CD4-positive, alpha-beta T cell (primary cell): Measurements from ENCODE around the gene USP16. TPM values are rescaled to one million over a fixed set of nuclear protein-coding genes. Genes with fewer than 3 reads are reported as not detected.
"Not testable (repeated sequence)": the region's sequence is repeated elsewhere in the genome, so short reads cannot be mapped to it uniquely, and the experiment has no call there.

Source experiments
- ATAC-seq: fragments of 200-7000 bp; cut with Tn5 transposase; one replicate; pipeline ENCODE4 v1.10.0; 2022; ENCODE audit warnings: mild to moderate bottlenecking; ENCODE audit not compliant: poor library complexity
- CTCF ChIA-PET: fragments of 350-600 bp; sonication (Branson Sonifier 250); formaldehyde crosslinking; loops from one replicate; lab custom pipeline; 2021; ENCODE audit warnings: antibody characterized with exemption, inconsistent platforms; lab: Charles Lee
- POLR2A ChIA-PET: fragments of 350-600 bp; sonication (Branson Sonifier 250); formaldehyde crosslinking; loops from one replicate; lab custom pipeline; 2021; ENCODE audit warnings: antibody characterized with exemption, inconsistent platforms; lab: Charles Lee
- DNase-seq, 14 experiments: peaks; one replicate each; pipeline ENCODE4 v3.0.0-alpha.2; 2013 to 2020; ENCODE audit warnings: mixed read lengths in 2 of 14
- H3K27ac ChIP-seq, 2 donors: one replicate each; pipeline versions ENCODE4 v1.5.1 to v1.7.0; 2013; ENCODE audit warnings: low read length in 2 of 2, low read depth in 1 of 2, mild to moderate bottlenecking in 1 of 2
- H3K27me3 ChIP-seq, 2 experiments: 1 replicate in 1 of 2; 2 replicates in 1 of 2; pipeline versions ENCODE4 v1.6.1 to v1.7.0; 2013; ENCODE audit warnings: low read length in 2 of 2, control low read depth in 1 of 2, mild to moderate bottlenecking in 1 of 2, moderate library complexity in 1 of 2; ENCODE audit not compliant: insufficient read depth in 2 of 2, control insufficient read depth in 1 of 2
- H3K36me3 ChIP-seq: one replicate; pipeline ENCODE4 v1.6.1; 2013; ENCODE audit warnings: low read length, control low read depth; ENCODE audit not compliant: insufficient read depth
- H3K4me1 ChIP-seq: one replicate; pipeline ENCODE4 v1.6.1; 2013; ENCODE audit warnings: low read length, control low read depth; ENCODE audit not compliant: insufficient read depth
- H3K4me3 ChIP-seq: one replicate; pipeline ENCODE4 v1.5.1; 2013; ENCODE audit warnings: mild to moderate bottlenecking, low read length, moderate library complexity
- H3K9me3 ChIP-seq, 2 experiments: 1 replicate in 1 of 2; 2 replicates in 1 of 2; pipeline versions ENCODE4 v1.6.1 to v1.7.0; 2013; ENCODE audit warnings: low read length in 2 of 2, mild to moderate bottlenecking in 2 of 2, control low read depth in 1 of 2, moderate library complexity in 1 of 2; ENCODE audit not compliant: control insufficient read depth in 1 of 2, insufficient read depth in 1 of 2
- H3K27ac Mint-ChIP-seq: one replicate; pipeline ENCODE4 v1.8.0; 2020; ENCODE audit warnings: mixed read lengths
- H3K27me3 Mint-ChIP-seq: one replicate; pipeline ENCODE4 v1.8.0; 2021; ENCODE audit warnings: mixed read lengths
- H3K36me3 Mint-ChIP-seq: one replicate; pipeline ENCODE4 v1.8.0; 2021; ENCODE audit warnings: low read depth, mixed read lengths
- H3K4me1 Mint-ChIP-seq: one replicate; pipeline ENCODE4 v1.8.0; 2021; ENCODE audit warnings: low read depth, mixed read lengths
- H3K4me3 Mint-ChIP-seq: one replicate; pipeline ENCODE4 v1.8.0; 2020; ENCODE audit warnings: mild to moderate bottlenecking, mixed read lengths
- H3K9me3 Mint-ChIP-seq: one replicate; pipeline ENCODE4 v1.8.0; 2020; ENCODE audit warnings: mixed read lengths
- CTCF ChIP-seq: fragments of 200-600 bp; IDR thresholded peaks from one replicate; pipeline ENCODE4 v1.8.0; 2022; ENCODE audit warnings: antibody characterized with exemption, mild to moderate bottlenecking
- intact Hi-C, 2 experiments: fragments of 100-400 bp; cut with DNase I in 1 of 2; cut with micrococcal nuclease in 1 of 2; formaldehyde crosslinking; loops; one replicate each; pipeline versions ENCODE4 v1.15.1 to v1.9.0; 2023 to 2025; cut with DNase I, micrococcal nuclease
- total RNA-seq, 174 experiments: library from RNA in 2 of 174; stranded (reverse) in 2 of 174; gene quantifications; one replicate each; pipeline ENCODE4 v1.2.3 and lab custom pipeline; 2021 to 2026

USP16 gene
- total RNA-seq, 2 experiments from 2014 or later = 79.7 to 81.7 TPM

- H3K36me3 Mint-ChIP-seq = peaks cover 88% of the 10 kb centered on the region
- Histone ChIP-seq H3K4me1 (no peaks in the 10 kb centered on the region), H3K4me3 (no peak overlapping the region), H3K27me3 (no peaks in the 10 kb centered on the region), H3K9me3 (no peaks in the 10 kb centered on the region), H3K27ac (no peak overlapping the region), H3K36me3 (peaks cover 78% of the 10 kb centered on the region)
- intact Hi-C loops = no loop called here
- H3K27ac Mint-ChIP-seq = no peak overlapping the region
- POLR2A ChIA-PET = interaction anchor here (1.1 to 1.5 kb wide), 2 partner anchors 20 to 42 kb away, joined by 3 read pairs; partner anchors contain the start of gene USP16
- no peaks in the 10 kb centered on the region for H3K9me3 Mint-ChIP-seq
- CTCF ChIA-PET = interaction anchor here (1.0 kb wide), 1 partner anchor 90 kb away, joined by 3 read pairs; the partner anchor contains the start of gene CCT8
- no peak for TF ChIP-seq CTCF
- DNase-seq (no peak), ATAC-seq (no peak)
- peaks cover 14% of the 10 kb centered on the region for H3K4me1 Mint-ChIP-seq
- H3K27me3 Mint-ChIP-seq = no peaks in the 10 kb centered on the region
- H3K4me3 Mint-ChIP-seq = no peak overlapping the region
Observed at GRCh38 chr21:28982637-28983036, 41.8 kb upstream of the USP16 start.

- DNase-seq = no peak
- ChIA-PET POLR2A (interaction anchor here (1.2 kb wide), 1 partner anchor 16 kb away, joined by 3 read pairs; no protein-coding TSS in a partner anchor), CTCF (no interaction called here)
- no peak for TF ChIP-seq CTCF
- Mint-ChIP-seq H3K4me3 (no peak overlapping the region), H3K9me3 (no peaks in the 10 kb centered on the region), H3K27ac (no peak overlapping the region), H3K4me1 (peaks cover 38% of the 10 kb centered on the region), H3K27me3 (no peaks in the 10 kb centered on the region), H3K36me3 (peaks cover 66% of the 10 kb centered on the region)
- ATAC-seq = no peak
- H3K36me3 ChIP-seq = peaks cover 47% of the 10 kb centered on the region
- no peaks in the 10 kb centered on the region for H3K9me3 ChIP-seq
- H3K27ac ChIP-seq = no peak overlapping the region
- intact Hi-C loops = no loop called here
- H3K4me3 ChIP-seq = no peak overlapping the region
- H3K27me3 ChIP-seq = no peaks in the 10 kb centered on the region
- peaks cover 6% of the 10 kb centered on the region for H3K4me1 ChIP-seq
Observed at GRCh38 chr21:28986677-28987076, 37.8 kb upstream of the USP16 start.

GRCh38 chr21:28988146-28988545, 36.3 kb upstream of the USP16 start:
- H3K4me3 ChIP-seq, DNase-seq, POLR2A ChIA-PET, intact Hi-C loops, CTCF ChIA-PET, H3K27me3 ChIP-seq, H3K27me3 Mint-ChIP-seq, H3K27ac Mint-ChIP-seq, H3K27ac ChIP-seq, H3K4me3 Mint-ChIP-seq, H3K9me3 Mint-ChIP-seq, ATAC-seq, H3K9me3 ChIP-seq: not testable (repeated sequence)
- H3K4me1 ChIP-seq = peaks cover 15% of the 10 kb centered on the region
- peaks cover 53% of the 10 kb centered on the region for H3K4me1 Mint-ChIP-seq
- peaks cover 65% of the 10 kb centered on the region for H3K36me3 Mint-ChIP-seq
- peaks cover 33% of the 10 kb centered on the region for H3K36me3 ChIP-seq
